Epidermal melanocyte (primary cell): Measurements from ENCODE around the gene RPL39.
"Not testable (repeated sequence)": the region's sequence is repeated elsewhere in the genome, so short reads cannot be mapped to it uniquely, and the experiment has no call there.

Experiments
- DNase-seq: peaks from one replicate; pipeline ENCODE4 v3.0.0; 2011; ENCODE audit warnings: low spot score; ENCODE audit not compliant: insufficient read length

RPL39 gene

DNA sequence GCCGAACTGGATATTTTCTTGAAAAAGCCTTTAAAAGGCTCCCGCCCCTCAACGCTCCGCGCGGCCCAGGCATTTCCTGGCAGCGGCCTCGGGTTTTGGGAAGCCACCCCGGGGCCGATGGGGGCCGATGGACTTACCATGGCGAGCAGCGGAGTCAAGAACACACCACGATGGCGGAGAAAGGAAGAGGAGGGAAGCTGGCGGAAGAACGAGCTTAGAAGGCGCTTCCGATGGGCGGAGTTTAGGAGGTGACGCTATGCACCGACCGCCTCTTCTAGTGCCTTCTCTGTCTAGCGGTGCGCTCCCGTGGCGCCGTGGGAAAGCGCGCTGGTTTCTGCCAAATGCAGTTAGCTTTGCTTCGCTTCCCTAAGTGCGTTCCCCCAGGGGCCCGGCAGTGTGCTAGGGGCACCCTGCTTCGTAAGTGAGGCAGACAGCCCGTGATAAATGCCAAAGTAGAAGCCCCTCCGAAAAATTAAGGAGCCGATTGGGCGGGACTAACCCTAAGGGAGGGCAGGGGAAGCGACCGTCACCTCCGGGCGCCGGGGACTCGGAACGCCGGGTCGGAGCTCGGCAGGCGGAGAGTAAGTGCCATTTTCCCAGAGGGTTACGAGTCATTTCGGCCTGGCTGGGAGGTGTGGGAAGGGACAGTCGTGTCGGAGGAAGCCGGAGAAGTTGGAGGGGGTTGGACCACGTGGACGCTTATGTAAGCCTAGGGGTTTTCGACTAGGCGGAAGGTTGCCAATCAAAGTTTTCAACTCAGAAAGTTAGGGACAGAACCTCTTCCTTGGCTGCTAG, at the start of gene RPL39:
TSS of gene RPL39 (minus strand) at position 194 of the 795 bp plus-strand sequence. CDS start at position 140, 54 bp downstream.
- DNase-seq, result peak; percentile 41

DNA sequence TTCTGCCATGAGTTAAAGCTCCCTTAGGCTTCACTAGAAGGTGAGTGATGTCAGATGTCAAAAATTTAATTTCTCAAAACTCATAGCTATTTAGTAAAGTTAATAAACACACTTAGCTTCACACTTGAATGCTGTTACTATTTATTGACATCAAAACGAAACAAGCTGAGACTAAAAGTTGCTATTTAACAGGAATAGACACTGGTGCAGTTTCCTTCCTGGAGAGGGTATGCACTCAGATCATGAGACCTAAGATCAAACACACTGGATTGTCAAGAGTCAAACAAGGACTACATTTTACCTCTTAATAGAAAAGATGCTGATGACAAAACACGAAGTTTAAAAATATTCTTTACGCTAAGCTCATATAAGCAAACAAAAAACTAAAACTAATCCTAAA, 42.5 kb upstream of the RPL39 start:
- DNase-seq, result no peak

DNA sequence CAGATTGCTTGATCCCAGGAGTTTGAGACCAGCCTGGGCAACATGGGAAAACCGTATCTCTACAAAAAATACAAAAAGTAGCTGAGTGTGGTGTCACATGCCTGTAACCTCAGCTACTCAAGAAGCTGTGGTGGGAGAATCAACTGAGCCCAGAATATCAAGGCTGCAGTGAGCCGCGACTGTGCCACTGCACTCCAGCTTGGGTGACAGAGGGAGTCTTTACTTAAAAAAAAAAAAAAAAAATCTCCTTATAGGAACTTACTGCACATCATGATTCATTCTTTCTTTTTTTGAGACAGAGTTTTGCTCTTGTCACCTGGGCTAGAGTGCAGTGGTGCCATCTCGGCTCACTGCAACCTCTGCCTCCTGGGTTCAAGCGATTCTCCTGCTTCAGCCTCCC, 37.0 kb upstream of the RPL39 start:
- no peak for DNase-seq

DNA sequence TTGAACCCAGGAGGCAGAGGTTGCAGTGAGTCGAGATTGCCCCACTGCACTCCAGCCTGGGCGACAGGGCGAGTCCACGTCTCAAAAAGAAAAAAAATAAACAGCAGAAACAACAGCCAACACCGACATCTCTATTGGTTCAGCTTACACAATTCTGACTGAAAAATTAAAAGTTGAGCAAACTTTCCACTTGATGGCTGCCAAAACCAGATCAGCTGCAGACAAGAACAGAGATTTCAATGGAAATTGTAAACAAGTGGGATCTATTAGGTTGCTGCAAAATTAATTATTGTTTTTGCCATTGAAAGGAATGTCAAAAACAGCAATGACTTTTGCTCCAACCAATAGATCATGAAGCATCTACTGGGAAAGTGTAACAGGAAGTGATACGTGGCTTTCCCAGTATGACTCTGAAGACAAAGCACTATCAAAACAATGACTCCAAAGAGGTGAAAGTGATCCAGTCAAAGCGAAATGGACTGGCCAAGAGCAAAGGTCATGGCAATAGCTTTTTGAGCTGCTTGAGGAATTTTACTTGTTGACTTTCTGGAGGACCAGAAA, 35.0 kb upstream of the RPL39 start:
- DNase-seq, result no peak

DNA sequence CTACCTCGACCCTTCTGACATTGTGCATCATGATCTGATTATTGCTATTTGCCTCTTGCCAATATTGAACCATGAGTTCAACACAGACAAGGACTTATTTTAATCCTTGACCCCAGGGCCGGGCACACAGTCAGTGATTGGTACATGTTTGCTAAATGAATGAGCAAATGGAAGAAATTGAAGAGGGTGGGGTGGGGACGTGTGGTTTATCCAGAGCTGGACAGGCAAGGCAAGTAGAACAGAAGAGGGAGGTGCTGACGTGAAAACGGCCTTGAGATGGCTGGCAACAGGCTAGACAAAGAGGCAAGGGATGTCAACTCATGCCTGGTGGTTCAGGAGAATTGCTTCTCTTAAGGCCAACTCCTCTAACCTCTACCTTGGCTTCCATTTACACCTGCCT, 32.8 kb upstream of the RPL39 start:
- DNase-seq, result not testable (repeated sequence)

DNA sequence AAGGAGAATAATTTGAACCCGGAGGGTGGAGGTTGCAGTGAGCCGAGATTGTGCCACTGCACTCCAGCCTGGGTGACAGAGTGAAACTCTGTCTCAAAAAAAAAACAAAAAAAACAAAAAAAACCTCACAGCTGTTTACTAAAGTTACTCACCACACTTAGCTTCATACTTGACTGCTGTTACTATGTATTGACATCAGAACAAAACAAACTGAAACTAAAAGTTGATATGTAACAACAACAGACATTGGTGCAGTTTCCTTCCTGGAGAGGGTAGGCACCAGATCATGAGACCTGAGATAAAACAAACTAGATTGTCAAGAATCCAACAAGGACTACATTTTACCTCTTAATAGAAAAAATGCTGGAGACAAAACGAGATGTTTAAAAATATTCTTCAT, 30.3 kb upstream of the RPL39 start:
- not testable (repeated sequence) for DNase-seq

DNA sequence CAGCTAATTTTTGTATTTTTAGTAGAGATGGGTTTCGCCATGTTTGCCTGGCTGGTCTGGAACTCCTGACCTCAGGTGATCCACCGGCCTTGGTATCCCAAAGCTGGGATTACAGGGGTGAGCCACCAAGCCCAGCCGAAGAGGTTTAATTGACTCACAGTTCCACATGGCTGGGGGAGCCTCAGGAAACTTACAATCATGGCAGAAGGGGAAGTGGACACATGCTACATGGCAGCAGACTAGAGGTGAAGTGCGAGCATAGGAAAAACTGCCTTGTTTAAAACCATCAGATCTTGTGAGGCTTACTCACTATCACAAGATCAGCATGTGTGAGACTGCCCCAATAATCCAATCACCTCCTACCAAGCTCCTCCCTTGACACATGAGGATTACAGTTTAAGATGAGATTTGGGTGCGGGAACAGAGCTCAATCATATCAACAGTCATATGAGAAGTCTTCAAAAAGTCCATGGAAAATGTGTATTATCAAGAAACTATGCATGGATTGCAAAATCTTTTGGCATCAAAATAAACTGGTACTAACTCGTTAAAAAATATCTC, 25.8 kb upstream of the RPL39 start:
- no peak for DNase-seq

DNA sequence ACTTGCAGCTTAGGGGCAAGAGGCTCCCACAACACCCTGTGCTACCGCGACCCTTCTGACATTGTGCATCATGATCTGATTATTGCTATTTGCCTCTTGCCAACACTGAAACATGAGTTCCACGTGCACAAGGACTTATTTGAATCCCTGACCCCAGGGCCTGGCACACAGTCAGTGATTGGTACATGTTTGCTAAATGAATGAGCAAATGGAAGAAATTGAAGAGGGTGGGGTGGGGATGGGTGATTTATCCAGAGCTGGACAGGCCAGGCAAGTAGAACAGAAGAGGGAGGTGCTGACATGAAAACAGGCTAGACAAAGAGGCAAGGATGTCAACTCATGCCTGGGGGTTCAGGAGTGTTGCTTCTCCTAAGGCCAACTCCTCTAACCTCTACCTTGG, 24.9 kb upstream of the RPL39 start:
- DNase-seq, result no peak

DNA sequence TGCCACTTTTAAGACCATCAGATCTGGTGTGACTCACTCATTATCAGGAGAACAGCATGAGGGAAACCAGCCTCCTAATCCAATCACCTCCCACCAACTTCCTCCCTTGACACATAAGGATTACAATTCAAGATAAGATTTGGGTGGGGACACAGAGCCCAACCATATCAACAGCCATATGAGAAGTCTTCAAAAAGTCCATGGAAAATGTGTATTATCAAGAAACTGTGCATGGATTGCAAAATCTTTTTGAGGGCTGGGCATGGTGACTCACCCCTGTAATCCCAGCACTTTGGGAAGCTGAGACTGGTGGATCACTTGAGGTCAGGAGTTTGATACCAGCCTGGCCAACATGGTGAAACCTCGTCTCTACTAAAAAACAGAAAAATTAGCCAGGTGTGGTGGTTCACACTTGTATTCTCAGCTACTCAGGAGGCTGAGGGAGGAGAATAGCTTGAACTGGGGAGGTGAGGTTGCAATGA, 17.8 kb upstream of the RPL39 start:
- DNase-seq, result no peak

DNA sequence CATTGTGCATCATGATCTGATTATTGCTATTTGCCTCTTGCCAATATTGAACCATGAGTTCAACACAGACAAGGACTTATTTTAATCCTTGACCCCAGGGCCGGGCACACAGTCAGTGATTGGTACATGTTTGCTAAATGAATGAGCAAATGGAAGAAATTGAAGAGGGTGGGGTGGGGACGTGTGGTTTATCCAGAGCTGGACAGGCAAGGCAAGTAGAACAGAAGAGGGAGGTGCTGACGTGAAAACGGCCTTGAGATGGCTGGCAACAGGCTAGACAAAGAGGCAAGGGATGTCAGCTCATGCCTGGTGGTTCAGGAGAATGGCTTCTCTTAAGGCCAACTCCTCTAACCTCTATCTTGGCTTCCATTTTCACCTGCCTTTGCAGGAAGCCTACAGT, 17.0 kb upstream of the RPL39 start:
- not testable (repeated sequence) for DNase-seq

DNA sequence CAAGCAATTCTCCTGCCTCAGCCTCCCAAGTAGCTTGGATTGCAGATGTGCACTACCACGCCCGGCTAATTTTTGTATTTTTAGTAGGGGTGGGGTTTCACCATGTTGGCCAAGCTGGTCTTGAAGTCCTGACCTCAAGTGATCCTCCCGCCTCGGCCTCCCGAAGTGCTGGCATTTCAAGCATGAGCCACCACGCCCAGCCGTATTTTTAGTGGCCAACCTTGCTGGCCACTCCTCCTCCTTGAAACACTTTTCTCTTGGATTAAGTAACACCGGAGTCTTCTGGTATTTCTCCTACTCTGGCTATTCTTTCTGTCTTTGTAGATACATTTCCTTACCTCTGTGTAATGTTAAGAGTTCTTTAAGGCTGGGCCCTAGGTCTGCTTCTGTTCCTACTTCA, 11.1 kb upstream of the RPL39 start:
- no peak for DNase-seq

DNA sequence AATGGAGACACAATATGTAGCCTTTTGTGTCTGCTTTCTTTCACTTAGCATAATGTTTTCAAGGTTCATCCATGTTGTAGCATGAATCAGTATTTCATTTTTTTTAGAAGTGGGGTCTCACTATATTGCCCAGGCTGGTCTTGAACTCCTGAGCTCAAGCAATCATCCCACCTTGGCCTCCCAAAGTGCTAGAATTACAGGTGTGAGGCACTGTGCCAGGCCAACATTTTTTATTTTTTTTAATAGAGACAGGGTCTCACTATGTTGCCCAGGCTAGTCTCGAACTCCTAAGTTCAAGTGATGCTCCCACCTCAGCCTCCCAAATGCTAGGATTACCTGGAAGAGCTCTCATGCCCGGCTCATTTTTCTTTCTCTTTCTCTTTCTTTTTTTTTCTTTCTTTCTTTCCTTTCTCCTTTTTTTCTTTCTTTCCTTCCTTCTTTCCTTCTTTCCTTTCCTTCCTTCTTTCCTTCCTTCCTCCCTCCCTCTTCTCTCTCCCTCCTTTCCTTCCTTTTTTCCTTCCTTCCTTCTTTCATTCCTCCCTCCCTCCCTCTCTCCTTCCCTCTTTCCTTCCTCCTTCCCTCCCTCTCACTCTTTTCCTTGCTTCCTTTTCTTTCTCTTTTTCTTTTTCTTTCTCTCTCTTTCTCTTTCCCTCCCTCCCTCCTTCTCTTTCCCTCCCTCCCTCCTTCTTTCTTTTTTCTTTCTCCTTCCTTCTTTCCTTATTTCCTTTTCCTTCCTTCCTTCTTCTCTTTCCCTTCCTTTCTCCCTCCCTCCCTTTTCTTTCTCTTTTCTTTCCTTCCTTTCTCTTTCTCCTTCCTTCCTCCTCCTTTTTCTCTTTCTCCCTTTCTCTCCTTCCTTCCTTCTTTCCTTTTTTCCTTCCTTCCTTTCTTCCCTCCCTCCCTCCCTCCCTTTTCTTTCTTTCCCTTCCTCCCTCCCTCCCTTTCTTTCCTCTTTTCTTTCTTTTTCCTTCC, 10.1 kb upstream of the RPL39 start:
- no peak for DNase-seq

DNA sequence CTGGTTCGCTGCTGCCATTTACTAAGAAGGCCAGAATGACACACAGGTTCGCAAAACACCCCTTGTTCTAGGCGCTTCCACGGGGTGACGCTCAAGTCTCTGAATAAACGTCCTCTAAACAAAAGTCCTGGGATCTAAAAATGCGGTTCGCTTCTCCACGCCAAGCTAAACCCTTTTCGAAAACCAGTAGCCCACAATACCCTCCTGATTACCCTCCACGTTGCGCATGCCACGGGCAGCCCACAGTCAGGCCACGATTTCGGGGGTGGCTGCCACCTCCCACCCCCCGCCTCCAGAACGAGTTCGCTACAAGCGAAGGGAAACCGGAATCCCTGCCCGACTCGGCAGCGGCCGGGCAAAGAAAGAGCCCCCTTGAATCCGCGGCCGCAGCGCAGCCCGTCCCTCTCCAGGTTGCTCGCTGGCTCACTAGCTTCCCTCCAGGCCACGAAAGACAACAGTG, 423 bp downstream of the RPL39 start:
- no peak for DNase-seq

DNA sequence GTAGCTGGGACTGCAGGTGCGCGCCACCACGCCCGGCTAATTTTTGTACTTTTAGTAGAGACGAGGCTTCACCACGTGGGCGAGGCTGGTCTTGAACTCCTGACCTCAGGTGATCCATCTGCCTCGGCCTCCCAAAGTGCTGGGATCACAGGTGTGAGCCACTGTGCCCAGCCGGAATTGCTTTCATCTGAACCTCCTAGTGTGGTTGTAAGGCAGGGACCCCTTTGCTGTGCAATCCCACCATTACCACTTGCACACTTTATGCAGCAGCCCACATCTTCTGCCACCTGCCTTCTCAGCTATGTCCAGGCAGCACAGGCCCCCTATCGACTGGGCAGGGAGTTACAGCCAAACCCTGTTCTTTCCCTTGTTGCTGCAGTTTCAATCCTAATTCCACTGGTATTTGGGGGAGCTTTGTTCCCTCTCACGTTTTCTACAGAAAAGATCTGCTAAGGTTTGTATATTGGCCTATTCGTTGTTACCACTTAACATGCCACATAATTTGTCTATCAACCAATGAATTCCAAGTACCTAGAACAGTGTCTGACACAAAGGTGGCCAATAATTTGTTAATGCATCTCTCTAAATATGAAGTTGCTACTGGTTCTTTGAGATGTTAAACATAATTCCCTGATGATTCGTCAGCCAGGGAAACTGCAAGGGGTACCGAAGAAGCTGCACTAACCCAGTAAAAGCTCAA, 6.5 kb downstream of the RPL39 start:
- DNase-seq, result no peak

DNA sequence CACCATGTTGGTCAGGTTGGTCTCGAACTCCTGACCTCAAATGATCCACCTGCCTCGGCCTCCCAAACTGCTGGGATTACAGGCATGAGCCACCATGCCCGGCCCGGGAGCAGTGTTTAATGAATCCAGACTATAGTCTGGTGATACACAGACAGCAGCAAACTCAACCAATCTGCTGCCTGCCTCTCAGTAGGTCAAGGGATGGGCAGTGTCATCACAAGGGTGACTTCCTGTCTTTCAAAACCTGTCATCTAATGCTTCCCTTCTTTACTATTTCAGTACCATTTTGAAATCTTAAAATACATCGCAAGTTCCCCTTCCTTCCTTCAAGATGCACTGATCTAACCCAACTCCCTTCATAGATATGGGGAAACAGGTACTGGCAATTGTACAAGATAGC, 8.4 kb downstream of the RPL39 start:
- DNase-seq, result no peak

DNA sequence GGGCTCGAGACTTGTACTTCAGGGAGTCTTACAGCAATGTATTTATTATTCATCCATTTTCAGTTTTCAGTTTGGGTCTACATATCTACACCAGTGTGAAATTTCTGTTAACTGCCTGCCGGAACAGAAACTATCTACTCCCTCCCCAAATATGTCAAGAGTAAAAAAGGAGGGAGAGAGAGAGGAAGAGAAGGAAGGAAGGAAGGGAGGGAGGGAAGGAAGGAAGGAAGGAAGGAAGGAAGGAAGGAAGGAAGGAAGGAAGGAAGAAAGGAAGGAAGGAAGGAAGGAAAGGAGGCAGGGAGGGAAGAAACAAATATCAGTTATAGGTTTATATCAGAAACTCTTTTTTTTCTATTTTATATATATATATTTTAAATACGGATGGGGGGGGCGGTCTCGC, 12.6 kb downstream of the RPL39 start:
- DNase-seq, result no peak

DNA sequence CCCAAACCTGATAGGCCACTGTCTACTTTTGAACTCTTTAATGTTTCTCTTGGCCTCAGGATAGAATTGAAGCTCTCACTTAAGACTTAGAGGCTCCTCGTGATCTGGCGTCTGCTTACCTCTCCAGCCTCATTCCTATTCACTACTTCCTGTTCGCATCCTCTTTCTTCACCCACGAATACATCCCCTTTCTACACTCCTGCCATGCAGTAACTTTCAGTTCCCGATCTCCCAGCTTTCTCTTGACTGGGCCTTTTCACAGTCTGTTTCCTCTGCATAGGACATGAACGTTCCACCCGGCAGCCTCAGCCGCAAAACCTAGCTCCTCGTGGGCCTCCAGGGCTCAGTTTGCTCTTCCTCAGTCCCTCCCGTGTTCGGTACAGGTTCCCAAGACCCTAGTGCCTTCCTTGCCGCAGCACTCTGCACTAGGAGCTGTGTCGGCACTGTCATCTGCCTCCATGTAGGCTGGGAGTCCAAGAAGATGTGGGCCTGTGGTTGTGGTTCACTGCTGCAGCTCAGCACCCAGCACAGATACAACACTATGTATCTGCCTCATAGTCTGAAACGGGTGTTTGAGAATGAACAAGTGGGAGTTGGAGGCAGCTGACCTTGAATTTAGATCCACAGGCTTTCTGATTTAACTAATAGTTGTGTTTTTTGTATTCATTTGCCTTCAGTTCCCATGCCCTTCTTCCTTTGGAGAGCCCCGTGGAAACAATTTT, 15.8 kb downstream of the RPL39 start:
- DNase-seq, result no peak

DNA sequence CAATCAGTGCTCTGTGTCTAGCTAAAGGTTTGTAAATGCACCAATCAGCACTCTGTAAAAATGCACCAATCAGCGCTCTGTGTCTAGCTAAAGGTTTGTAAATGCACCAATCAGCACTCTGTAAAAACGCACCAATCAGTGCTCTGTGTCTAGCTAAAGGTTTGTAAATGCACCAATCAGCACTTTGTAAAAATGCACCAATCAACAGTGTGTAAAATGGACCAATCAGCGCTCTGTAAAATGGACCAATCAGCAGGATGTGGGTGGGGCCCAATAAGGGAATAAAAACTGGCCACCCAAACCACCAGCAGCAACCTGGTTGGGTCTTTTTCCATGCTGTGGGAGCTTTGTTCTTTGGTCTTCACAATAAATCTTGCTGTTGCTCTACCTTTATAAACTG, 22.0 kb downstream of the RPL39 start:
- DNase-seq, result not testable (repeated sequence)

DNA sequence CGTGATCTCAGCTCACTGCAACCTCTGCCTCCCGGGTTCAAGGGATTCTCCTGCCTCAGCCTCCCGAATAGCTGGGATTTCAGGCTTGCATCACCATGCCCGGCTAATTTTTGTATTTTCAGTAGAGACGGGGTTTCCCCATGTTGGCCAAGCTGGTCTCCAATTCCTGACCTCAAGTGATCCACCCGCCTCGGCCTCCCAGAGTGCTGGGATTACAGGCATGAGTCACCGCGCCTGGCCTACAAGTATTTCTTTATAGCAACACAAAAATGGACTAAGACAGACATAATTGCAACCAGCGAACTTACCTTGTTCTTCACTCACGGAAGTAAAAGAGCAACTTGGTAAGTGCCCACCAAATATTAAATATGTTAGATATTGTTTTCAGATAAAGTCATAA, 23.0 kb downstream of the RPL39 start:
- DNase-seq, result not testable (repeated sequence)

DNA sequence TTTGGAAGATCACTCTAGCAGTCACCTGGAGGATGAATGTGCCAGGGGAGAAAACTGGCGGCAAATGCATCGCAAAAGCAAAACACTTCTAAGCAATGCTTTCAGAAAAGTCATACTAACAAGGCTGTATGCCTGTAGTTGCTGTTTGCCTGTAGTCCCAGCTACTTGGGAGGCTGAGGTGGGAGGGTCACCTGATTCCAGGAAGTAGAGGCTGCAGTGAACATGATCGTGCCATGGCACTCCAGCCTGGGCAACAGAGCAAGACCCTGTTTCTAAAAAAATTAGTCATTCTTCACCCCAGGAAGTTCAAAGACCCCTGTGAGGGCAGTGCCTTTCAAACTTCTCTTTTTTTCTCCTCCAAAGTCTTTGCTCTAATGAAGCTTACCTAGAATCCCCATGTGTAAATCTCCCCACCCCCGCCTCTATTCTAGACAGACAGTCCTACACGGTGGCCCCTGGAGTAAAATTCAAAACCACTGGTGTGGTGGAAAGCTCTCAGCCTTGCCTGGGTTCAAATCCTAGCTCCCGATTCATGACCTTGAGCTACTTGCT, 27.5 kb downstream of the RPL39 start:
- DNase-seq, result no peak
